ENCODE results near the gene LSM14A.
"Not testable (repeated sequence)": the region's sequence is repeated elsewhere in the genome, so short reads cannot be mapped to it uniquely, and the experiment has no call there.

LSM14A gene

DNA sequence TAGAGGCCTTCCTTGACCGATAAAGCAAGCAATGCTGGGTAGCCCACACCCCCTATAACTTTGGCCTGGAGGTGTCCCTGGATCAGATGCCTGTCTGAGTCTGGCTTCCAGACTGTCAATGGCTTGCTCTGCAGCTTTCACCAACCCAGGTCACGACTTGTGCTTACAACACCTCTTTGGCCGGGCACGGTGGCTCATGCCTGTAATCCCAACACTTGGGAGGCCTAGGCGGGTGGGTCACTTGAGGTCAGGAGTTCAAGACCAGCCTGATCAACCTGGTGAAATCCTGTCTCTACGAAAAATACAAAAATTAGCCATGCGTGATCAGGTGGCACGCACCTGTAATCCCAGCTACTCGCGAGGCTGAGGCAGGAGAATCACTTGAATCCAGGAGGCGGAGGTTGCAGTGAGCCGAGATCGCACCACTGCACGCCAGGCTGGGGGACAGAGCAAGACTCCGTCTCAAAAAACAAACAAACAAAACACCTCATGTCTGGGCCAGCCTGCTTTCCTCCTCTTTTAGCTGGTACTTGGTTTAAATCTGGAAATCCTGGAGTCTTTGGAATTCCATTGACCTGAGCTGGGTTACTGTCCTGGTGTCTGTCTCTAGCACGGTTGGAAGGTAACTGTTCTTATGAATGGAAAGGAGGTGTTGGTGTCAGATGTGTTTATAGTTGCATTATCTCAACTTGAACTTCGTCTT is 71.7 kb downstream of the LSM14A start:
- WGBS, 2 experiments (ENCODE audit: insufficient coverage in 2 of 2) = 92 to 95% methylated on average over 11 to 15 of the region's 17 CpGs
- no peaks in the 10 kb centered on the region for H3K36me3 ChIP-seq (ENCODE audit: control insufficient read depth, insufficient read depth, low read length)
- peak overlapping the region; percentile 49 for H3K27ac ChIP-seq (ENCODE audit: low read depth, low read length, severe bottlenecking)
- H3K4me1 ChIP-seq (ENCODE audit: control insufficient read depth, insufficient read depth, low read length, poor library complexity, severe bottlenecking) = peaks cover 13% of the 10 kb centered on the region
- H3K4me3 ChIP-seq (ENCODE audit: extremely low read depth, insufficient read depth, low read length, poor library complexity, severe bottlenecking) = no peak overlapping the region
- no peaks in the 10 kb centered on the region for H3K9me3 ChIP-seq (ENCODE audit: control insufficient read depth, low read length)

DNA sequence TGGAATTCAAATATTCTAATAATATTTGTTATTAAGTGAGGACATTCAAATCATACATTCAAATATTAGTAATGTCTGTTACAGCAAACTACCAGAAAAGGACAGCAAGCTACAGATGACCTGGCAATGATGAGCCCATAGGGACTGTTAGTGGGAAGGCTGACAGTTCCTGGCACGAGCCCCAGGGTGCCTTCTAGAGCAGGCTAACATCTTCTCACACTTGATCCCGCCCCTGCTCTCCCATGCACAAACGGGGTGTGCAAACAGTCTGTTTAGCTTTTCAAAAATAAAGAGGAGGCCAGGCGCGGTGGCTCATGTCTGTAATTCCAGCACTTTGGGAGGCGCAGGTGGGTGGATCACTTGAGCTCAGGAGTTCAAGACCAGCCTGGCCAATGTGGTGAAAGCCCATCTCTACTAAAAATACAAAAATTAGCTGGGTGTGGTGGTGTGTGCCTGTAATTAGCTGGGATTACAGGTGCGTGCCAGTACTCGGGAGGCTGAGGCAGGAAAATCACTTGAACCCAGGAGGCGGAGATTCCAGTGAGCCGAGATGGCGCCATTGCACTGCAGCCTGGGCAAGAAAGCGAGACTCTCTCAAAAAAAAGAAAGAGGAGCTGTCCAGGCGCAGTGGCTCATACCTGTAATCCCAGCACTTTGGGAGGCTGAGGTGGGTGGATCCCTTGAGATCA is 72.5 kb downstream of the LSM14A start:
- WGBS, 2 experiments (ENCODE audit: insufficient coverage in 2 of 2) = 91 to 93% methylated on average over 11 to 13 of the region's 13 CpGs

GRCh38 chr19:34246340-34246739 is 74.0 kb downstream of the LSM14A start:
- Histone ChIP-seq H3K9me3 (ENCODE audit: control insufficient read depth, low read length) (no peaks in the 10 kb centered on the region), H3K4me3 (ENCODE audit: extremely low read depth, insufficient read depth, low read length, poor library complexity, severe bottlenecking) (no peak overlapping the region), H3K27ac (ENCODE audit: low read depth, low read length, severe bottlenecking) (no peak overlapping the region), H3K4me1 (ENCODE audit: control insufficient read depth, insufficient read depth, low read length, poor library complexity, severe bottlenecking) (peaks cover 13% of the 10 kb centered on the region), H3K36me3 (ENCODE audit: control insufficient read depth, insufficient read depth, low read length) (no peaks in the 10 kb centered on the region)
- 40 to 47% methylated on average over 1 to 4 of the region's 4 CpGs for WGBS, 2 experiments (ENCODE audit: insufficient coverage in 2 of 2)

More for the DNA sequence above, 72.5 kb downstream of the LSM14A start:
- no peak overlapping the region for H3K4me3 ChIP-seq (ENCODE audit: extremely low read depth, insufficient read depth, low read length, poor library complexity, severe bottlenecking)
- H3K36me3 ChIP-seq (ENCODE audit: control insufficient read depth, insufficient read depth, low read length) = no peaks in the 10 kb centered on the region
- H3K9me3 ChIP-seq (ENCODE audit: control insufficient read depth, low read length) = no peaks in the 10 kb centered on the region
- peaks cover 13% of the 10 kb centered on the region for H3K4me1 ChIP-seq (ENCODE audit: control insufficient read depth, insufficient read depth, low read length, poor library complexity, severe bottlenecking)
- H3K27ac ChIP-seq (ENCODE audit: low read depth, low read length, severe bottlenecking) = no peak overlapping the region

- no peaks in the 10 kb centered on the region for H3K36me3 ChIP-seq (ENCODE audit: control insufficient read depth, insufficient read depth, low read length)
- peaks cover 9% of the 10 kb centered on the region for H3K4me1 ChIP-seq (ENCODE audit: control insufficient read depth, insufficient read depth, low read length, poor library complexity, severe bottlenecking)
- H3K9me3 ChIP-seq (ENCODE audit: control insufficient read depth, low read length) = no peaks in the 10 kb centered on the region
- no peak overlapping the region for H3K4me3 ChIP-seq (ENCODE audit: extremely low read depth, insufficient read depth, low read length, poor library complexity, severe bottlenecking)
- H3K27ac ChIP-seq (ENCODE audit: low read depth, low read length, severe bottlenecking) = no peak overlapping the region
- 89 to 92% methylated on average over 2 to 3 of the region's 4 CpGs for WGBS, 2 experiments (ENCODE audit: insufficient coverage in 2 of 2)
Observed at GRCh38 chr19:34248941-34249340, 76.6 kb downstream of the LSM14A start.

GRCh38 chr19:34253167-34253566 is 80.9 kb downstream of the LSM14A start:
- not testable (repeated sequence) for H3K4me3 ChIP-seq (ENCODE audit: extremely low read depth, insufficient read depth, low read length, poor library complexity, severe bottlenecking); H3K4me1 ChIP-seq (ENCODE audit: control insufficient read depth, insufficient read depth, low read length, poor library complexity, severe bottlenecking); H3K9me3 ChIP-seq (ENCODE audit: control insufficient read depth, low read length); H3K36me3 ChIP-seq (ENCODE audit: control insufficient read depth, insufficient read depth, low read length); H3K27ac ChIP-seq (ENCODE audit: low read depth, low read length, severe bottlenecking)
- WGBS, 2 experiments (ENCODE audit: insufficient coverage in 2 of 2) = 90 to 96% methylated on average over 8 to 11 of the region's 14 CpGs

DNA sequence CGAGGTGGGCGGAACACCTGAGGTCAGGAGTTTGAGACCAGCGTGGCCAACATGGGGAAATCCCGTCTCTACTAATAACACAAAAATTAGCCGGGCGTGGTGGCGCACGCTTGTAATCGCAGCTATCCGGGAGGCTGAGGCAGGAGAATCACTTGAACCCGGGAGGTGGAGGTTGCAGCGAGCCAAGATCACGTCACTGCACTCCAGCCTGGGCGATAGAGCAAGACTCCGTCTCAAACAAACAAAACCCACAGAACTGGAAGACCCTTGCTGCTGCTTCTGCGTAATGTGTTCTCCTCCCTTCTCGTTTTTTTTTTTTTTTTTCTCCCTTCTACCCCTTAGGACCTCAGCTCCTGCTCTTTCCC is 81.4 kb downstream of the LSM14A start:
- H3K4me3 ChIP-seq (ENCODE audit: extremely low read depth, insufficient read depth, low read length, poor library complexity, severe bottlenecking) = peak overlapping the region; percentile 63
- 79 to 90% methylated on average over 12 to 16 of the region's 17 CpGs for WGBS, 2 experiments (ENCODE audit: insufficient coverage in 2 of 2)
- H3K27ac ChIP-seq (ENCODE audit: low read depth, low read length, severe bottlenecking); H3K9me3 ChIP-seq (ENCODE audit: control insufficient read depth, low read length); H3K36me3 ChIP-seq (ENCODE audit: control insufficient read depth, insufficient read depth, low read length); H3K4me1 ChIP-seq (ENCODE audit: control insufficient read depth, insufficient read depth, low read length, poor library complexity, severe bottlenecking): not testable (repeated sequence)

- no peaks in the 10 kb centered on the region for H3K4me1 ChIP-seq (ENCODE audit: control insufficient read depth, insufficient read depth, low read length, poor library complexity, severe bottlenecking)
- peak within 1 kb of the TSS; percentile 70 for H3K4me3 ChIP-seq (ENCODE audit: extremely low read depth, insufficient read depth, low read length, poor library complexity, severe bottlenecking)
- no peaks in the 10 kb centered on the region for H3K9me3 ChIP-seq (ENCODE audit: control insufficient read depth, low read length)
- H3K36me3 ChIP-seq (ENCODE audit: control insufficient read depth, insufficient read depth, low read length) = peaks cover 13% of the 10 kb centered on the region
- H3K27ac ChIP-seq (ENCODE audit: low read depth, low read length, severe bottlenecking) = peak within 1 kb of the TSS; percentile 80
- WGBS, 2 experiments (ENCODE audit: insufficient coverage in 2 of 2) = 0 to 1% methylated on average over 17 to 37 of the region's 56 CpGs
Observed at GRCh38 chr19:34254046-34254697, 81.9 kb downstream of the LSM14A start, which contains the start of gene GARRE1. Gene GARRE1, plus strand, starts transcription at chr19:34254554. Its CDS starts 45,920 bp downstream, at chr19:34300474.

DNA sequence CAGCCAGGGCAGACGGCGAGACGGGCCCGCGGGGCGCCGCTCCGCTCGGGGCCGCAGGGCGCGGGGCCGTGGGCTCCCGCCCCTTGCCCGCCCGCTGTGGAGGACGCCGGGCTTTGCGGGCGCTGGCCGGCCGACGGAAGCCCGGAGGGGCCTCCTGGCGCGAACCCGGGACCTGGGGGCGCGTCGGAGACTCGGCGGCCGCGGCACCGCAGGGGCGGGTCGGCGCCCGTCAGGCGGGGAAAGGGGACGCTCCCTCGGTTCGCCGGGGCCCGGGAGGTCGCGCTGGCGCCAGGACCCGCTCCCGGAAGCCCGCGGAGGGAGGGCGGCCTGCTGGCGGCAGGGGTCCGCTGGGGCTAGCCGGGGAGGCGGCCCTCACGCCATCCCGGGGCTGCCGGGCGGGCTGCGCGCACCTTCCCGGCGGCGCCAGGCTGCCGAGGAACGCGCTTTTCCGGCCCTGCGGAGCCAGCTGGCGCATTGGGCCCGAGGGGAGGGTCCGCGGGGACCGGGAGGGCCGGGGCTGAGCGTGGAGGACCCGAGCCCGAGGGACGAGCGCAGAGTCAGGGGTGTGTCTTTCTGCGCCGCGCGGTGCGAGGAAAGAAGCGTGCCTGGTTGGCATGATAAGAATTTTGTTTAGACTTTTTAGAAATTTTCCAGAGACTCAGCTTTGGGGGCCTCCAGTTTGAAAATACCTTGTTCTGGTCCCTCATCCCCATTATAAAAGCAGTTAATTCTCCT is 82.6 kb downstream of the LSM14A start:
- Histone ChIP-seq H3K9me3 (ENCODE audit: control insufficient read depth, low read length) (no peaks in the 10 kb centered on the region), H3K36me3 (ENCODE audit: control insufficient read depth, insufficient read depth, low read length) (peaks cover 13% of the 10 kb centered on the region), H3K4me1 (ENCODE audit: control insufficient read depth, insufficient read depth, low read length, poor library complexity, severe bottlenecking) (peaks cover 2% of the 10 kb centered on the region), H3K4me3 (ENCODE audit: extremely low read depth, insufficient read depth, low read length, poor library complexity, severe bottlenecking) (peak overlapping the region; percentile 70), H3K27ac (ENCODE audit: low read depth, low read length, severe bottlenecking) (peak overlapping the region; percentile 80)
- 0 to 1% methylated on average over 66 to 73 of the region's 88 CpGs for WGBS, 2 experiments (ENCODE audit: insufficient coverage in 2 of 2)

DNA sequence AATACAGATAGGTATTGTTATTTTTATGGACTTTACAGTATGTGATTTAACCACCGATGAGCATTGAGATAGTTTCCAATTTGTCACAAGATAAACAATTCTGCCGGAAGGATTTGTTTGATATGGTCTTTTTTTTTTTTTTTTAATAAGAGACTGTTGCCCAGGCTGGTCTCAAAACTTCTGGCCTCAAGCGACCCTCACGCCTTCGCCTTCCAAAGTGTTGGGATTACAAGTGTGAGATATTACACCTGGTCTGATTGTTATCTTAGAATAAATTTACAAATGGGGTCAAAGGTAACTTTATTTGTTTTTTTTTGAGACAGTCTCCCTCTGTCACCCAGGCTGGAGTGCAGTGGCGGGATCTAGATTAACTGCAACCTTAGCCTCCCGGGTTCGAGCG is 83.2 kb downstream of the LSM14A start:
- H3K4me3 ChIP-seq (ENCODE audit: extremely low read depth, insufficient read depth, low read length, poor library complexity, severe bottlenecking) = peak overlapping the region; percentile 70
- peak overlapping the region; percentile 80 for H3K27ac ChIP-seq (ENCODE audit: low read depth, low read length, severe bottlenecking)
- H3K9me3 ChIP-seq (ENCODE audit: control insufficient read depth, low read length) = no peaks in the 10 kb centered on the region
- peaks cover 7% of the 10 kb centered on the region for H3K4me1 ChIP-seq (ENCODE audit: control insufficient read depth, insufficient read depth, low read length, poor library complexity, severe bottlenecking)
- 67 to 81% methylated on average over 3 to 6 of the region's 9 CpGs for WGBS, 2 experiments (ENCODE audit: insufficient coverage in 2 of 2)
- H3K36me3 ChIP-seq (ENCODE audit: control insufficient read depth, insufficient read depth, low read length) = peaks cover 13% of the 10 kb centered on the region

GRCh38 chr19:34256835-34257558 is 84.7 kb downstream of the LSM14A start:
- H3K9me3 ChIP-seq (ENCODE audit: control insufficient read depth, low read length) = no peaks in the 10 kb centered on the region
- no peak overlapping the region for H3K27ac ChIP-seq (ENCODE audit: low read depth, low read length, severe bottlenecking)
- H3K36me3 ChIP-seq (ENCODE audit: control insufficient read depth, insufficient read depth, low read length) = peaks cover 17% of the 10 kb centered on the region
- peaks cover 21% of the 10 kb centered on the region for H3K4me1 ChIP-seq (ENCODE audit: control insufficient read depth, insufficient read depth, low read length, poor library complexity, severe bottlenecking)
- WGBS, 2 experiments (ENCODE audit: insufficient coverage in 2 of 2) = 83 to 96% methylated on average over 3 of the region's 5 CpGs
- H3K4me3 ChIP-seq (ENCODE audit: extremely low read depth, insufficient read depth, low read length, poor library complexity, severe bottlenecking) = no peak overlapping the region

Data from mesodermal cell (in vitro differentiated cells).